ENCODE data around the gene EVI2A.

DNA sequence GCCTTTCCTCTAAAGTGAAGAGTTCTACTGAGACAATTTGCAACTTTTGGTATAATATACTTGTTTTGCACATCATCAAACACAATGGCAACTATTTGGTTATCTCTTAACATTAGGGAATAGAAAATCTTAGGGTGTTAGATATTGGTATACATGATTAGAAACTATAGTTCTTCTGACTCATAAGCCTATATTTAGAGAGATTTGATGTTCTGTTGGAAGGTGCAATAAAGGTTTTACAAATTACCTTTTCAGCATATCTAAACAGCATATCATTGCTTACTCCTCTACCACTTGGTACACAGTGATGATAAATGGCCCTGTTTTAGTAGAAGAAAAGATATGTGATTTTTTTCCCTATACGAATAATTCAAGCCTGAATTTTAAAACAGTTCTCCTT is 13.8 kb downstream of the EVI2A start:
- no peak for TF ChIP-seq CTCF (IDR thresholded peaks at IDR 0.05)
- no peak for TF ChIP-seq POLR2A (IDR thresholded peaks at IDR 0.05)

All from adrenal gland (tissue), 5 donors.